HTERT RPE-1 (cell line): ENCODE results near the gene MTCL3.

Experiments
- in situ Hi-C: fragments of 300-500 bp; cut with MboI; formaldehyde crosslinking; loops from 4 replicates; pipeline ENCODE4 v1.14.3; 2020; ENCODE audit warnings: low sequenced_read_pairs

MTCL3 gene

GRCh38 chr6:127515794-127516661, 3.1 kb downstream of the MTCL3 start:
- in situ Hi-C loops: no loop called here

DNA sequence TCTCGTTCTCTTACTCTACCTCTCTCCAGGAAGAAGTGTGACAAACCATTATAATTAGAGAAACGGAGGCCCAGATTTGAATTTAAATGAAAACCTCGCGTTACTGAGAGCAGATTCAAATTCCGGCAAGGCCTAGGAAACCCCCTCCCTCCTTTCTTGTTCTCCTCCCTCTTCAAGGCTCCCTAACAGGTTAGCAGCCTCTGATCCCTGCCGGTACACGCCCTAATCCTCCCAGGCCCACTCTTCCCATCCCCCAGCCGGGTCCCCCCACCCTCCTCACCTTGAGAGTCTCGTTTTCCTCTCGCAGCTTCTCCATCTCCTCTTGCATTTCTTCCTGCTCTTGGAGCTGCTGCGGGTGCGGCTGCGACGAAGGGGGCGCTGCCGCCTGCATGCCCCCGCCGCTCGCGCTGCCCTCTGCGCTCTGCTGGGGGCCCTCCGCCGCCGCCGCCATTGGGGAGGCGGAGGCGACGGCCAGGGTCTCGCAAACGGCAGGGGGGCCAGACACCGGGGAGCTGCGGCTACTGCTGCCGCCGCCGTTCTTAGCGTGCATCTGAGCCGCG, 3.8 kb downstream of the MTCL3 start:
- in situ Hi-C loops: no loop called here

- in situ Hi-C loops: no loop called here
Measured at GRCh38 chr6:127514773-127515227, 4.3 kb downstream of the MTCL3 start.

DNA sequence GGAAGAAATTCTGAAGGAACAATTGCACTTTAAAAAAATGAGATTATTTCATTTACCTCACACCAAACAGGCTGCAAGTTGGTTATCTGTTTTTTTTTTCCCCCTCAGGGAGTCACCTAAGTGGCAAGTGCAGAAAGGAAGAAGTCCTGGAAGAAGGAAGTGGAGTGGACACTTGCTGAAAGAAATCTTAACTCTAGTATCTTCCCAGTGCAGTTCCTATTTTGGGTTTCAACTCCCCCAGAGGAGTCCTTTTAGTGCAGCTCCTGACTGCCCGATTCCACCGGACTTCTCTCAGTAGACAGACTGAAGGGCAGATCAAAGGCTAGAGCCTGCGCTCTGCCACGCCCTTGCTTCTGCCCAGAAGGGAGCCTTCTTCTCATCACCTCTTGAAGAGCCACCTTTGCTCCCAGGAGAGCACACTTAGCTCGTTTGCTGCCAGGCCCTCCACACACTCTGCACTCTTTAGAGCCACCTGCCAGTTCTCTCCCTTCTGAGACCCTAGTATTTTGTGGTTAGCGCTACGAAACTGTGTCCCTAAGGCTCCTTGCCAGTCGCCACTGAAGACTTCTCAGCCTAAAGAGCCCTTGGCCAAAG, 4.9 kb downstream of the MTCL3 start:
- in situ Hi-C loops: no loop called here

DNA sequence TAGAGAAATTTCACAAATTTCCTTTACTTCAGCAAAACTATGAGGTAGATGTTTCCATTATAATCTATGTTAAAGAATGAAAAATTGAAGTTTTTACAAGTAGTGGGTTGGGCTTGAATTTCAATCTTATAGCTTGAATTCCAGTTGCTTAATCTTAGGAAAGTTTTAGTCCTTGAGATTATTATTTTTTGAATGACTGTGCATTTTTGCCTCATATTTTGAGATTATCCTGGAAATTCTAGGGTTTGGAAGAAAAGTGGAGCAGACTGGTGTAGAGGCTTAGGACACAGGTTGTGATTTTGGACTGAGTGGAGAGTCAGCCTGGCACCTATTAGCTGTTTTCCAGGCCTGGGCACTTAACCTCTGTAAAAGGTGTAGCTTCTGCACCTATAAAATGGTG, 5.7 kb downstream of the MTCL3 start:
- in situ Hi-C loops: no loop called here

GRCh38 chr6:127510876-127511275, 8.3 kb downstream of the MTCL3 start:
- in situ Hi-C loops: no loop called here

- in situ Hi-C loops: no loop called here
Measured at GRCh38 chr6:127506894-127507293, 12.2 kb downstream of the MTCL3 start.

DNA sequence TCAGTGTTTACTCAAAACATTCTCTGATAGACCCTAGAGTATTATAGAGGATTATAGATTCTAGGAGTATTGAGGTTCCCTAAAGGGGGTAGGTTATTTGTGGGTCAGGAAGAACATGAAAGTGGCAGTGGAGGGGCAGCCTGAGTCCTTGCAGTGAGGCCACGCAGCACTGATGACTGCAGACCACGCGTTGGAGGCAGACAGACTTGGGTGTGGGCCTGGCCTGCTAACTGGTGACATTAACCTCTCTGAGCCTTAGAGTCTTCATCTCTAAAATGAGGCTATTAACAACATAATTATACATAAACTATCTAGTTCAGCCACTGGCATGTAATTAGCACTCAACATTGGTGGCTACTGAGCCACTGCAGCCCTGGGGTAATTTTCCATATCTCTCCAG, 16.1 kb downstream of the MTCL3 start:
- in situ Hi-C loops: no loop called here

DNA sequence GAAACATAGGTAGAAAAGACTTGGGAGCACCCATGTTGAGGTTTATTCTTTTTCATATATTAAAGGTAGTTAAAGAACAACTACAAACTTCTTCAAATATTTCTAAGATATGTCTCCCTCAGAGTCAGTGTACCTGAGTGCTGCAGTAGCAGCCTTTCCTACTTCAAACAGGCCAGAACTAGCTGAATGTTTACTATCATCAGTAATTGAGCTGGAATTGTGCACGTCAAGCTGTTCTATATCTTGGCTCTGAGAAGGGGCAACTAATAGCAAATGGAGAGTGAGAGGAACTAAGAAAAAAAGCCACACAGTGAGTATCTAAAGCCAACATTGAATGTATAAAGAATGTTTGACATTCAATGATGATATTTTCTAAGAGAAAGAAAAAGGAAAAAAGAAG, 21.7 kb downstream of the MTCL3 start:
- in situ Hi-C loops: no loop called here

DNA sequence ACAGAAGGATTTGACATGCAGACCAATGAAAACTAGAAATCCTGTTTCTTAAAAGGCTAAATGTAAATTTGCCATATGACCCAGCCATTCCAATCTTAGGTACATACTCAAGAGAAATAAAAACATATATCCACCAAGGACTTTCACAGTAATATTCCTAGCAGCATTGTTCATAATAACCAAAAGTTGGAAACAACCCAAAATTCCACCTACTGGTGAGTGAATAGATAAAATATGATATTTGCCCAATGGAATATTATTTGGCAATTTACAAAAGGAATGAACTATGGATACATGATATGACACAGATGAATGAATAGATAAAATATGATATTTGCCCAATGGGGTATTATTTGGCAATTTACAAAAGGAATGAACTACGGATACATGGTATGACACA, 22.7 kb downstream of the MTCL3 start:
- in situ Hi-C loops: no loop called here

- in situ Hi-C loops: no loop called here
Measured at GRCh38 chr6:127494240-127494767, 24.8 kb downstream of the MTCL3 start.

- in situ Hi-C loops: no loop called here
Measured at GRCh38 chr6:127489248-127489647, 29.9 kb downstream of the MTCL3 start.

DNA sequence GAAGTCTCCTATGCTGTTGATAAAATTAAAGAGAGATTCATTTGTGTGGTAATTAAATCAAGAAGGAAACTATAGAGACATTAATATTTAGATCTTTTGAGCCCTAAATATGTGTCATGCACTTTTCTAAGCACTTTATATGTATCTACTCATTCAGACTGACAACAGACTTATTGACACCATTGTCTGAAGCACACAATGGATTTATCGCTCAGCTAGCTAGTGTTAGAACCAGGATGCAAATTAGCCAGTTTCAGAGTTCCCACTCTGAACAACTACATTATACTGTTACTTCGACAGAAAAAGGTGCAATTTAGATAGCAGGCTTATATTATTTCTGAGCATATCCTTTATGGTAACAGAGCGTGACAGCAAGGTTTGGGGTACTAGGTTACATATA, 32.2 kb downstream of the MTCL3 start:
- in situ Hi-C loops: no loop called here

DNA sequence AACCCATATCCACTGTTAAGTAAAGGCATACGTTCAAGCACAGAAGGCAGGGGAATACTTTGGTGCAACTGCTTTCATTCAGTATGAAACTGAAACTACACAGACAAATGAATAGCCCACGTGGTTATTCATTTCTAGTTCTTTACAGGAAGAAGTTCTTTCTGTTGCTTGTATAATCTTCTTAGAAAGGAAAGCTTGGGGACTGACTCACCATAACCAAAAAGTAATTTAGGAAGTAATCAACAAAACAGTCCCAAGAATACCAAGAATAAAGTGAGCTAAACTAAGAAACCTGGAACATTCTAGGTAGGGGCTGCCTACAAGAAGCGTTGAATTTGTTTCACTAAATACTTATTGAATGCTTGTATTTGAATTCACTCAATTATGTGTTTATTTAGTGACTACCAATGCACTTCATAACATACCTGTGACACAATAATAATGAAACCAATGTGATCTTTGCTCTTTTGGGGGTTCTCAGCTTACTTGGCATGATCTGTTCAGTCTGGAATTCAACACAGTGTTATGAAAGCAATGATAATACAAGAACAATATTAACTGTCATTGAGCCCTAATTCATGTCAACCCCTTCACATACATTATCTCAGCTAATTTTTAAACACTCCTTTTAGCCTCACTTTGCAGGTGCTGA, 34.8 kb downstream of the MTCL3 start:
- in situ Hi-C loops: no loop called here

DNA sequence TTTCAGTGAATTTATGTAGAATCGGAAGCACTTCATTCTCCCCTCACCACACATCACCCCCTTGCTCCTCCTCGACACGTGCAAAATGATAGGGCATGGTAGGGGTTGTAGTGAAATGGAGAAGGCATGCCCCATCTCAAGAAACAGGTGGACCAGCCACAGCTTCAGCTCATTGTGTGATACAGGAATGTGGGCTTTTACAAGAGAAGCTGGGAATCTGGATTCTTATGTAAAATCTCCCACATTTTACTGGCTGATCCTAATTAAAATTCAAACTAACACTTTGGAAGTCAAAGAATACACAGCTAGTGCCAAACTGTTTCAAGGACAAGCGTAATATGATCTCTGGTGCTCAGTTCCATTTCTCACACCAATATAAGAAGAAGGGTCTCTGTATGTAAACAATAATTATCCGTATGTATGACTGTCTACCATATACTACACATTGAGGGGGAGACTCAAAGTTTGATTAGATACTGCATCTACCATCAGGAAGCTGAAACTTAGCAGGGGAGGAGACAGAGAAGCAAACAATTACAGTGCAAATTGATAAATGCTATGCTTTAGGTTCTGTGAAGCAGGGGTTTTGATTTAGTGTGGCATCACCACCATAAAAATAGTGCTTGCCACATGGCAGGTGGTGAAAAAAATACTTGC, 35.6 kb downstream of the MTCL3 start:
- in situ Hi-C loops: no loop called here

- in situ Hi-C loops: no loop called here
Measured at GRCh38 chr6:127482325-127482724, 36.8 kb downstream of the MTCL3 start.

GRCh38 chr6:127481628-127482027, 37.5 kb downstream of the MTCL3 start:
- in situ Hi-C loops: no loop called here

- in situ Hi-C loops: no loop called here
Measured at GRCh38 chr6:127481111-127481510, 38.0 kb downstream of the MTCL3 start.

GRCh38 chr6:127477658-127478057, 41.5 kb downstream of the MTCL3 start:
- in situ Hi-C loops: no loop called here

DNA sequence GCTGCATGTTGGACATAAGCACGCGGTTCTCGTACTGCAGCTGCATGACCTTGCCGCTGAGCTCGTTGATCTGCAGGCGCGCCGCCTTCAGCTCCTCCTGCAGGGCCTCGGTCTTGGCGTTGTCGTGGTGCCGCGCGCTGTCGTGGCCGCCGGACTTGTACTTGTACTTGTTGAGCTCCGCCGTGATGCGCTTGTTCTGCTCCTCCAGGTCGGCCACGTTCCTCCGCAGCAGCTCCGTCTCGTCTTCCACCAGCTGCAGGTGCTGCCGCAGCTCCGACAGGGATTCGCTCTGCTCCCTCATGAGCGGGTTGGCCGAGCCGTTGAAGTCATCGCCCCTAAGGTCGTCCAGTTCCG, 43.3 kb downstream of the MTCL3 start:
- in situ Hi-C loops: no loop called here
